T follicular helper cell (primary cell): Measurements from ENCODE around the gene CHEK1.
"Not testable (repeated sequence)": the region's sequence is repeated elsewhere in the genome, so short reads cannot be mapped to it uniquely, and the experiment has no call there.

Experiments
- DNase-seq: peaks from one replicate; pipeline ENCODE4 v3.0.0-alpha.2; 2020; ENCODE audit warnings: low read depth
- total RNA-seq, 2 experiments: gene quantifications; one replicate each; lab custom pipeline; 2026; lab: John Stamatoyannopoulos, UW

The CHEK1 gene
- total RNA-seq = 3.5 to 29.8 reads per million in 2 experiments

GRCh38 chr11:125624756-125625213, at the start of gene CHEK1:
TSS of gene CHEK1 (plus strand) at chr11:125625163. CDS start at chr11:125626769, 1,606 bp downstream.
- no peak for DNase-seq

- not testable (repeated sequence) for DNase-seq
These were observed 47.8 kb upstream of the CHEK1 start for GRCh38 chr11:125577181-125577580.

GRCh38 chr11:125578783-125579182, 46.2 kb upstream of the CHEK1 start:
- DNase-seq = no peak

- DNase-seq = no peak
These were observed 45.2 kb upstream of the CHEK1 start for GRCh38 chr11:125579811-125580210.

DNA sequence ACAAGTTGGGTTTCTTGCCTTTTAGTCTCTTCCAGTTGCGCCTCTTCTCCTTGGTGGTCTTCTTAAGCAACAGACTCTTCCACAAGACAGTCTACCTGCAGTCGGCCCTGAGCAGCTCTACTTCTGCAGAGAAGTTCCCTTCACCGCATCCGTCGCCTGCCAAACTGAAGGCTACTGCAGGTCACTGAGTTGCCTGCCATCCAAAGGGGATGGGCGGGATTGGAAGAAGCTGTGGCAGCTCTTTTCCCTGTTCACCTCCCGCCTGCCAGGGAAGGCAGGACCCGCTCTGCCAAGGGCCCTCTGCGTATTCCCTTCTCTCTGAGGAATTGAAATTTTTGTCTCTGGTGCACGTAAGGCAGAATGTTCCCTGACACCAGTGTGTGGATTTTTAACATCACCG, 41.5 kb upstream of the CHEK1 start:
- DNase-seq = no peak

DNA sequence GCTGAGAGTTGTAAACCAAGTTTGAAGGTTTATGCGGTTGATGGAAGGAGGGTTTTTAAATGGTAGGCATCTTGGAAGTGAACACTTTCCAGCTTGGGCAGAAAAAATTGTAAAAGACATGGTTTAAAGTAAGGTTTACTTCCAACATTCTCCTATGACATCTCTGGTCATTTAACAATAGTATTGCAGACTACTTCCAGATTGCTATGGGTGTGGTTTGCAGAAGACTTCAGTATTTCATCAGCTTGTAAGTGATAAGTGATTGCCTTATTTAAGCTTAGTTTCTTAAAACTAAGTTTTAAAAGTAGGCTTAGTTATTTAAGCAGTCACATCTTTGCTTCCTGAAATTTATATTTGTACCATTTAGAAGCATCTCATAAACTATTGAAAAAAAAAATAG, 39.5 kb upstream of the CHEK1 start:
- DNase-seq = no peak

DNA sequence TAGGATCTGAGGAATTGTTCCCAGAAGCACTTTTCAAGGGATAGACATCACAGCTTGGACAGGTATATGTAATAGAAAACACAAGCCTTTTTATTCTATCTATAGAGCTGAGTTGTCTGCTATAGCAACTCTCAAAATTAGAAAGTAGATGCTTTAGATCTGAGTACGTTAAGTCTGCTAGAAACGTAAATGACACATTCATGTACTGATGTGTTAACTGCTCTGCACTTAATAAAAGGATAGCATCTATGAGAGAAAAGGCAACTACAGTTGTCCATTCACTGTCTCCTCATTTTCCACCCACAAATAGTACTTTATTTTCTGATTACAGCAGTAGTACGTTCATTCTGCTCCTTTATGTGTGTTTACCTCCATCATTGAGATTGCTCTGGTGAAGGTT, 38.3 kb upstream of the CHEK1 start:
- no peak for DNase-seq

- DNase-seq = no peak
These were observed 37.5 kb upstream of the CHEK1 start for GRCh38 chr11:125587480-125587879.

- no peak for DNase-seq
These were observed 36.5 kb upstream of the CHEK1 start for GRCh38 chr11:125588505-125588904.

DNA sequence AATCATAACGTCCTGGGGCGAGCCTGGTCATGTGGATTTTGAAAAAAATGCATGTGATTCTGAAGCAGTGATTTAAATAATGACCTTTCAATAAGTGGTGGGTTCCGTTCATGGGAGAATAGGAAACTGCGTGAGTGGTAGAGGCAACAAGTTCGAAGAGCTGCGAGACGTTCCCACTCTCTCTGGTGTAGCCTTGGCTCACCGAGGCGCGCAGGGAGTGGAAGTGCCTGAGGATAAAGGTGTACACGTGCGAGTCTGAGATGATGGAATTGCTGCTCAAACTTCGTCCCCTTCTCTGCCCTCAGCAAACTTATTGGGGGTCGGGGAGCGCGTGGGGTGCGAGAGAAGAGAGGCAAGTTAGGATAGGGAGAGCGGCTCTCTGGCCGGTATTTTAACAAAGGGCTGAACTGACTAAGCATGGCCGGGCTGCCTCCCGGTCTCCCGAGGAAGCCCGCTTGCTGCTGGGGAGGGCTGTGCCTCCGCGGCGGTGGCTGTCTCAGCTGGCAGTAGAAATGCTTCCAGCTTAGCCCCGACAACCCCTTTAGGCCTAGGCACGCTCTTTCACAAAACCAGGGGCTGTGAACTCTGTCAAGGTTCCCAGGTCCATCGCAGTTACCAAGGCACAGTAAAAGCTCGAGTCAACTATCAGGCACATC, 33.2 kb upstream of the CHEK1 start:
- peak; percentile 9 for DNase-seq

- DNase-seq = peak; percentile 98
These were observed 32.5 kb upstream of the CHEK1 start, which contains the start of gene STT3A for GRCh38 chr11:125592305-125593113. TSS of gene STT3A (plus strand) at chr11:125592852. CDS start at chr11:125595916, 3,064 bp downstream.

GRCh38 chr11:125593114-125593820, 31.7 kb upstream of the CHEK1 start:
- no peak for DNase-seq

GRCh38 chr11:125594958-125595357, 30.0 kb upstream of the CHEK1 start:
- DNase-seq = no peak

- no peak for DNase-seq
These were observed 24.3 kb upstream of the CHEK1 start for GRCh38 chr11:125600663-125601062.

DNA sequence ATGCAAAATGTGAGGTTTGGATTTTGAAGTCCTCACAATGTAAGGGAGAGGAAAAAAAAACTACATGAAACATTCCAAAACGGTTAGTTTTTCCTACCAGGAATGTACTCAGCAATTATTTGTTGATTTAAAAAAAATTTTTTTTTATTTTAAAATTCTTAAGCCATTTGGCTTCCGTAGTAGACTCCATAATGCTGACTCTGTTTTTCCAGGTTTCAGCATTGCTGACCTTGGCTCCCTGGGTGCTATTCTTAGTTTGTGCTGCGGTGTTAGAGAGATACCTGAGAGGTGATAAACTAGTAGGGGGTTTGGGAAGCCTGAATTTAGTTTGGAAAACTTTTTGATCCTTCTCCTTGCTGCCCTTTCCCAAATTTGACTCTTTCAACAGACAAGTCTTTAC, 21.8 kb upstream of the CHEK1 start:
- no peak for DNase-seq

GRCh38 chr11:125605417-125605816, 19.5 kb upstream of the CHEK1 start:
- no peak for DNase-seq

- no peak for DNase-seq
These were observed 15.4 kb upstream of the CHEK1 start for GRCh38 chr11:125609545-125609944.

- DNase-seq = no peak
These were observed 6.6 kb upstream of the CHEK1 start for GRCh38 chr11:125618383-125618782.

DNA sequence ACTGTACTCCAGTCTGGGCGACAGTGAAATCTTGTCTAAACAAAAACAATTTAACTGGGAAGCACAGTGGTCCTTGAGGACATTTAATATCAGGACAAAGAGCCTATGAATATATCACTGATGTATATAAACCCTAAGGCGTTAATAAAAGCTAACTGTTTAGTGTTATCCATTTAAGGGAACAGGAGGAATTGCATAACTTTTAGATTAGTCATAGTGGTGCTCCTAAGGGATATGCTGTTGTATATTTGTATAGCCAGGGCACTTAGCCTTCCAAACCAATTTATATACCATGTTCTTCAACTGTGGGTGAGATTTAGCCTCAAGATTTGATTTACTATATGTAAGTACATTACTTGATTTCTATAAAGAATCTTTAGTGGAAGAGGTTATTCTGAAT, 3.0 kb upstream of the CHEK1 start:
- DNase-seq = no peak

- DNase-seq = no peak
These were observed 1.9 kb upstream of the CHEK1 start for GRCh38 chr11:125623064-125623463.

DNA sequence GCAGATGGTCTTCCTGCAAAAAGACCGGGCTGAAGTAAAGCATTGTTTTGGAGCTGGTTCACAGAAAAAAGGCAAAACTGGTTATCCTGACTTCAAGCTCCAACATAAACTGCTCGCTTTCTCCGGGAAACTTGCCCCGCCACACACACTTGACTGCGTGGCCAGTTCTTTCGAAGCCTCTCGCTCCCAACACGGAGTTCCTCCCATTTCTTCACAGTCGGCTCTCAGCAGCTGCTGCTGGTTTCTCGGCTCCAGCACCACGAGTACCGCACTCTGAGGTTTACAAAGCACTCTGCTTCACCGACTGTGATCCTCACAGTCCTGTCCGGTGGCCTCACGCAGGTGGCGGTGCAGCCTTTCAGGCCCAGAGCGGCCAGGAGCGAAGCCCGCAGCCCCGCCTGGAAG, 264 bp downstream of the CHEK1 start:
- DNase-seq = no peak

DNA sequence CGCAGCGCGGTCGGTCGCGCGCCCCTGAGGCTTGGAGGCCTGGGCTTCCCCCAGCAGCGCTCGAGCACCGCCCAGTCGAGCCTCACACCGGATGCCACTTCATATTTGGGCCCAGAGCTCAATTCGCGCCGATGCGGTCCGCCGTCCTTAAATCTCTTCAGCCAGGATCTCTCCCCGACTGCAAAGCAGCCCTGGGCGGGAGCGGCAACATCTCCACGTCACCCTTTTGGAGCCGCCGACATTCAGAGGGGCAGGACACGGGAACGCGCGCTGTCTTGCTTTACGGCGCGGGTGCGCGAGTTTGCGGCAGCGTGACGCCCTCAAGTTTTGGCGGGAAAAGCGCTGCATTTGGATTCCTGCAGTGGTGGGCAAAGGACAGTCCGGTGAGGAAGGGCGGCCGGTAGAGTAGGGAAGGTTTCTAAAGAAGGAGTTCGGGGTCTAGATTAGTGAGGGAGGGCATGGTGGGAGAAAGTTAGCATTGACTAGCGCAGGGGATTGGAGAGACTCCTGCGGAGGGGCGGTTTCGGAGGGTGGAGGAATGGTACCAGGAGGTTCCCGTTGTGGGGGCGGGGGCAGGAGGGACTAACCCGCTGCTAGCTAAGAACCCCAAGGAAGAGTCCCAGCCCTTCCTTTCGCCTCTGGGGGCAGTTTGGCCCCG, 796 bp downstream of the CHEK1 start:
- DNase-seq = peak; percentile 70
